ENCODE measurements around the gene CMSS1. TPM values are rescaled to one million over a fixed set of nuclear protein-coding genes. Genes with fewer than 3 reads are reported as not detected.

The CMSS1 gene
- total and polyA plus RNA-seq, 4 donors: 3.8 to 19.5 (median 7.5) TPM

- TF ChIP-seq, protein P1, sequence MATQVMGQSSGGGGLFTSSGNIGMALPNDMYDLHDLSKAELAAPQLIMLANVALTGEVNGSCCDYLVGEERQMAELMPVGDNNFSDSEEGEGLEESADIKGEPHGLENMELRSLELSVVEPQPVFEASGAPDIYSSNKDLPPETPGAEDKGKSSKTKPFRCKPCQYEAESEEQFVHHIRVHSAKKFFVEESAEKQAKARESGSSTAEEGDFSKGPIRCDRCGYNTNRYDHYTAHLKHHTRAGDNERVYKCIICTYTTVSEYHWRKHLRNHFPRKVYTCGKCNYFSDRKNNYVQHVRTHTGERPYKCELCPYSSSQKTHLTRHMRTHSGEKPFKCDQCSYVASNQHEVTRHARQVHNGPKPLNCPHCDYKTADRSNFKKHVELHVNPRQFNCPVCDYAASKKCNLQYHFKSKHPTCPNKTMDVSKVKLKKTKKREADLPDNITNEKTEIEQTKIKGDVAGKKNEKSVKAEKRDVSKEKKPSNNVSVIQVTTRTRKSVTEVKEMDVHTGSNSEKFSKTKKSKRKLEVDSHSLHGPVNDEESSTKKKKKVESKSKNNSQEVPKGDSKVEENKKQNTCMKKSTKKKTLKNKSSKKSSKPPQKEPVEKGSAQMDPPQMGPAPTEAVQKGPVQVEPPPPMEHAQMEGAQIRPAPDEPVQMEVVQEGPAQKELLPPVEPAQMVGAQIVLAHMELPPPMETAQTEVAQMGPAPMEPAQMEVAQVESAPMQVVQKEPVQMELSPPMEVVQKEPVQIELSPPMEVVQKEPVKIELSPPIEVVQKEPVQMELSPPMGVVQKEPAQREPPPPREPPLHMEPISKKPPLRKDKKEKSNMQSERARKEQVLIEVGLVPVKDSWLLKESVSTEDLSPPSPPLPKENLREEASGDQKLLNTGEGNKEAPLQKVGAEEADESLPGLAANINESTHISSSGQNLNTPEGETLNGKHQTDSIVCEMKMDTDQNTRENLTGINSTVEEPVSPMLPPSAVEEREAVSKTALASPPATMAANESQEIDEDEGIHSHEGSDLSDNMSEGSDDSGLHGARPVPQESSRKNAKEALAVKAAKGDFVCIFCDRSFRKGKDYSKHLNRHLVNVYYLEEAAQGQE (IDR thresholded peaks at IDR 0.05): no peak
Observed at GRCh38 chr3:99911433-99911832, 93.8 kb downstream of the CMSS1 start (continued).

- Histone ChIP-seq H3K27me3 (ENCODE audit: control insufficient read depth in 4 of 4, insufficient read depth in 4 of 4, low read length in 3 of 4) (no peaks in the 10 kb centered on the region), H3K4me3 (ENCODE audit: low read depth in 1 of 3, low read length in 3 of 3) (no peak overlapping the region), H3K36me3 (ENCODE audit: control insufficient read depth in 4 of 4, insufficient read depth in 3 of 4, low read depth in 1 of 4, low read length in 3 of 4) (no peaks in the 10 kb centered on the region), H3K9ac (ENCODE audit: low read depth in 1 of 2, low read length in 2 of 2) (no peak overlapping the region), H3K27ac (ENCODE audit: low read depth in 1 of 2, low read length in 2 of 2) (no peak overlapping the region), H3K9me3 (ENCODE audit: control insufficient read depth in 4 of 4, low read length in 3 of 4) (no peaks in the 10 kb centered on the region), H3K4me1 (ENCODE audit: control insufficient read depth in 4 of 4, insufficient read depth in 4 of 4, low read length in 3 of 4) (peaks cover 2 to 19% (median 2%) of the 10 kb centered on the region in 4 donors)
- TF ChIP-seq, protein P2, sequence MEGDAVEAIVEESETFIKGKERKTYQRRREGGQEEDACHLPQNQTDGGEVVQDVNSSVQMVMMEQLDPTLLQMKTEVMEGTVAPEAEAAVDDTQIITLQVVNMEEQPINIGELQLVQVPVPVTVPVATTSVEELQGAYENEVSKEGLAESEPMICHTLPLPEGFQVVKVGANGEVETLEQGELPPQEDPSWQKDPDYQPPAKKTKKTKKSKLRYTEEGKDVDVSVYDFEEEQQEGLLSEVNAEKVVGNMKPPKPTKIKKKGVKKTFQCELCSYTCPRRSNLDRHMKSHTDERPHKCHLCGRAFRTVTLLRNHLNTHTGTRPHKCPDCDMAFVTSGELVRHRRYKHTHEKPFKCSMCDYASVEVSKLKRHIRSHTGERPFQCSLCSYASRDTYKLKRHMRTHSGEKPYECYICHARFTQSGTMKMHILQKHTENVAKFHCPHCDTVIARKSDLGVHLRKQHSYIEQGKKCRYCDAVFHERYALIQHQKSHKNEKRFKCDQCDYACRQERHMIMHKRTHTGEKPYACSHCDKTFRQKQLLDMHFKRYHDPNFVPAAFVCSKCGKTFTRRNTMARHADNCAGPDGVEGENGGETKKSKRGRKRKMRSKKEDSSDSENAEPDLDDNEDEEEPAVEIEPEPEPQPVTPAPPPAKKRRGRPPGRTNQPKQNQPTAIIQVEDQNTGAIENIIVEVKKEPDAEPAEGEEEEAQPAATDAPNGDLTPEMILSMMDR (IDR thresholded peaks at IDR 0.05; ENCODE audit: low read depth, low read length, missing input control): no peak
- TF ChIP-seq JUND (IDR thresholded peaks at IDR 0.05): no peak
- 68% methylated on average over 3 of the region's 3 CpGs for WGBS
- DNase-seq (ENCODE audit: low spot score): no peak
Observed at GRCh38 chr3:99915906-99916432, 98.3 kb downstream of the CMSS1 start.

GRCh38 chr3:99918715-99919114, 101.1 kb downstream of the CMSS1 start:
- no peaks in the 10 kb centered on the region for H3K9me3 ChIP-seq (ENCODE audit: control insufficient read depth in 4 of 4, low read length in 3 of 4)
- H3K4me3 ChIP-seq (ENCODE audit: low read depth in 1 of 3, low read length in 3 of 3): no peak overlapping the region
- no peak for DNase-seq (ENCODE audit: low spot score)
- H3K27ac ChIP-seq (ENCODE audit: low read depth in 1 of 2, low read length in 2 of 2): no peak overlapping the region
- TF ChIP-seq, protein P3, sequence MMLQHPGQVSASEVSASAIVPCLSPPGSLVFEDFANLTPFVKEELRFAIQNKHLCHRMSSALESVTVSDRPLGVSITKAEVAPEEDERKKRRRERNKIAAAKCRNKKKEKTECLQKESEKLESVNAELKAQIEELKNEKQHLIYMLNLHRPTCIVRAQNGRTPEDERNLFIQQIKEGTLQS (IDR thresholded peaks at IDR 0.05): no peak
- TF ChIP-seq JUND (IDR thresholded peaks at IDR 0.05) (no peak), FOXA2 (IDR thresholded peaks at IDR 0.05) (no peak), SP1 (IDR thresholded peaks at IDR 0.05) (no peak), NR2F2 (IDR thresholded peaks at IDR 0.05) (no peak), HNF4A (conservative IDR thresholded peaks at IDR 0.05) (no peak), FOXA1 (IDR thresholded peaks at IDR 0.05) (no peak), EGR1 (IDR thresholded peaks at IDR 0.05; ENCODE audit: low read depth in 2 of 2) (no peak), MAX (IDR thresholded peaks at IDR 0.05) (no peak), HNF4G (IDR thresholded peaks at IDR 0.05) (no peak), GABPA (IDR thresholded peaks at IDR 0.05 in 1 of 2, conservative IDR thresholded peaks at IDR 0.05 in 1 of 2) (no peak)
- TF ChIP-seq, protein P2 (IDR thresholded peaks at IDR 0.05; ENCODE audit: low read depth, low read length, missing input control): no peak
- TF ChIP-seq, protein P4, sequence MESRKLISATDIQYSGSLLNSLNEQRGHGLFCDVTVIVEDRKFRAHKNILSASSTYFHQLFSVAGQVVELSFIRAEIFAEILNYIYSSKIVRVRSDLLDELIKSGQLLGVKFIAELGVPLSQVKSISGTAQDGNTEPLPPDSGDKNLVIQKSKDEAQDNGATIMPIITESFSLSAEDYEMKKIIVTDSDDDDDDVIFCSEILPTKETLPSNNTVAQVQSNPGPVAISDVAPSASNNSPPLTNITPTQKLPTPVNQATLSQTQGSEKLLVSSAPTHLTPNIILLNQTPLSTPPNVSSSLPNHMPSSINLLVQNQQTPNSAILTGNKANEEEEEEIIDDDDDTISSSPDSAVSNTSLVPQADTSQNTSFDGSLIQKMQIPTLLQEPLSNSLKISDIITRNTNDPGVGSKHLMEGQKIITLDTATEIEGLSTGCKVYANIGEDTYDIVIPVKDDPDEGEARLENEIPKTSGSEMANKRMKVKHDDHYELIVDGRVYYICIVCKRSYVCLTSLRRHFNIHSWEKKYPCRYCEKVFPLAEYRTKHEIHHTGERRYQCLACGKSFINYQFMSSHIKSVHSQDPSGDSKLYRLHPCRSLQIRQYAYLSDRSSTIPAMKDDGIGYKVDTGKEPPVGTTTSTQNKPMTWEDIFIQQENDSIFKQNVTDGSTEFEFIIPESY (IDR thresholded peaks at IDR 0.05): no peak
- H3K4me1 ChIP-seq (ENCODE audit: control insufficient read depth in 4 of 4, insufficient read depth in 4 of 4, low read length in 3 of 4): peaks cover 3 to 22% (median 5%) of the 10 kb centered on the region in 4 donors
- no peaks in the 10 kb centered on the region for H3K36me3 ChIP-seq (ENCODE audit: control insufficient read depth in 4 of 4, insufficient read depth in 3 of 4, low read depth in 1 of 4, low read length in 3 of 4)
- H3K9ac ChIP-seq (ENCODE audit: low read depth in 1 of 2, low read length in 2 of 2): no peak overlapping the region
- H3K27me3 ChIP-seq (ENCODE audit: control insufficient read depth in 4 of 4, insufficient read depth in 4 of 4, low read length in 3 of 4): no peaks in the 10 kb centered on the region
